ENCODE measurements around the gene OCA2.

DNA sequence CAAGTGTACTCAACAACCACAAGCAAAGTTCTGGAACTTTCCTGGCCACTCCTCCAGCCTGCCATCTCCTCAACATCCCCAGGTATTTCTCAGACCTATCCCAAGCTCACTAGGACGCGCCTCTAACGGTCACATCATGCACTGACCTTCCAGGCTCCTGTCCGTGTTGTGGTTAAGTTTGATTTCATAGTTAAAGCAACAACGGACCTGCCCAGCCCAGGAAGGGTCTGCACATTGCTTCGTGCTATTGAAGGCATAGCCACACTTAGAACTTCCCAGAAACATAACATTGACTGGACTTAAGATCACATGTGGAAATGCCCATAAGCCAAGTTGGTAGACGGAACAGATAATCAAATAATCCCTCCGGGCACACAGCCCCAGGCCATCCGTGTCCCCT, 85.1 kb downstream of the OCA2 start:
- TF ChIP-seq POLR2A (IDR thresholded peaks at IDR 0.05), result no peak
- TF ChIP-seq, protein P1, sequence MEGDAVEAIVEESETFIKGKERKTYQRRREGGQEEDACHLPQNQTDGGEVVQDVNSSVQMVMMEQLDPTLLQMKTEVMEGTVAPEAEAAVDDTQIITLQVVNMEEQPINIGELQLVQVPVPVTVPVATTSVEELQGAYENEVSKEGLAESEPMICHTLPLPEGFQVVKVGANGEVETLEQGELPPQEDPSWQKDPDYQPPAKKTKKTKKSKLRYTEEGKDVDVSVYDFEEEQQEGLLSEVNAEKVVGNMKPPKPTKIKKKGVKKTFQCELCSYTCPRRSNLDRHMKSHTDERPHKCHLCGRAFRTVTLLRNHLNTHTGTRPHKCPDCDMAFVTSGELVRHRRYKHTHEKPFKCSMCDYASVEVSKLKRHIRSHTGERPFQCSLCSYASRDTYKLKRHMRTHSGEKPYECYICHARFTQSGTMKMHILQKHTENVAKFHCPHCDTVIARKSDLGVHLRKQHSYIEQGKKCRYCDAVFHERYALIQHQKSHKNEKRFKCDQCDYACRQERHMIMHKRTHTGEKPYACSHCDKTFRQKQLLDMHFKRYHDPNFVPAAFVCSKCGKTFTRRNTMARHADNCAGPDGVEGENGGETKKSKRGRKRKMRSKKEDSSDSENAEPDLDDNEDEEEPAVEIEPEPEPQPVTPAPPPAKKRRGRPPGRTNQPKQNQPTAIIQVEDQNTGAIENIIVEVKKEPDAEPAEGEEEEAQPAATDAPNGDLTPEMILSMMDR (IDR thresholded peaks at IDR 0.05), result no peak

Measured in vagina (tissue), 2 donors.